ENCODE results near the gene TBXA2R.

- no peak for TF ChIP-seq CTCF (IDR thresholded peaks at IDR 0.05; ENCODE audit: poor library complexity)
- TF ChIP-seq EZH2 (IDR thresholded peaks at IDR 0.05; ENCODE audit: borderline replicate concordance): no peak
- no peak for TF ChIP-seq EZH2phosphoT487 (IDR thresholded peaks at IDR 0.05; ENCODE audit: low read depth, severe bottlenecking, unreplicated experiment)
Observed at GRCh38 chr19:3611841-3612240, 5.2 kb upstream of the TBXA2R start.
